Activated naive CD8-positive, alpha-beta T cell treated with anti-CD3 and anti-CD28 coated beads, Interleukin-2, amount 50 U/mL, for 16 hours (primary cell): ENCODE results near the gene BCORL1.

ENCODE experiments used
- DNase-seq: peaks from one replicate; pipeline ENCODE4 v3.0.0-alpha.2; 2020; ENCODE audit warnings: low read depth, low spot score

The BCORL1 gene

GRCh38 chrX:129982300-129983251 lies at the start of gene BCORL1:
BCORL1 (plus strand) TSS chrX:129982635; CDS start chrX:130005232, 22,597 bp downstream.
- peak; percentile 69 for DNase-seq

GRCh38 chrX:129932821-129933321 lies 49.6 kb upstream of the BCORL1 start:
- DNase-seq: no peak

GRCh38 chrX:129933700-129934099 lies 48.7 kb upstream of the BCORL1 start:
- DNase-seq: no peak

GRCh38 chrX:129934461-129934860 lies 48.0 kb upstream of the BCORL1 start:
- no peak for DNase-seq

GRCh38 chrX:129934952-129935351 lies 47.5 kb upstream of the BCORL1 start:
- DNase-seq: no peak

GRCh38 chrX:129938081-129938480 lies 44.4 kb upstream of the BCORL1 start:
- no peak for DNase-seq

GRCh38 chrX:129939986-129940385 lies 42.4 kb upstream of the BCORL1 start:
- no peak for DNase-seq

- DNase-seq: no peak
These were observed 41.7 kb upstream of the BCORL1 start for GRCh38 chrX:129940721-129941120.

GRCh38 chrX:129945131-129945530 lies 37.3 kb upstream of the BCORL1 start:
- no peak for DNase-seq

GRCh38 chrX:129953334-129953648 lies 29.1 kb upstream of the BCORL1 start:
- DNase-seq: no peak

- DNase-seq: no peak
These were observed 28.6 kb upstream of the BCORL1 start for GRCh38 chrX:129953881-129954280.

GRCh38 chrX:129954804-129955203 lies 27.6 kb upstream of the BCORL1 start:
- DNase-seq: no peak

- DNase-seq: no peak
These were observed 26.8 kb upstream of the BCORL1 start for GRCh38 chrX:129955682-129956081.

GRCh38 chrX:129956145-129956544 lies 26.3 kb upstream of the BCORL1 start:
- no peak for DNase-seq

GRCh38 chrX:129956765-129957164 lies 25.7 kb upstream of the BCORL1 start:
- DNase-seq: no peak

- no peak for DNase-seq
These were observed 25.0 kb upstream of the BCORL1 start for GRCh38 chrX:129957241-129958082.

- DNase-seq: no peak
These were observed 24.4 kb upstream of the BCORL1 start for GRCh38 chrX:129958083-129958465.

- no peak for DNase-seq
These were observed 23.5 kb upstream of the BCORL1 start for GRCh38 chrX:129958814-129959492.

GRCh38 chrX:129959493-129959832 lies 23.0 kb upstream of the BCORL1 start:
- no peak for DNase-seq

GRCh38 chrX:129961180-129962083 lies 21.0 kb upstream of the BCORL1 start:
- DNase-seq: no peak

GRCh38 chrX:129963729-129964128 lies 18.7 kb upstream of the BCORL1 start:
- no peak for DNase-seq
